ENCODE measurements around the gene F8.

The F8 gene

GRCh38 chrX:154812341-154813101 is 210.0 kb downstream of the F8 start:
- no peak for DNase-seq

GRCh38 chrX:154809939-154810665 is 212.4 kb downstream of the F8 start:
- DNase-seq, result no peak

GRCh38 chrX:154806837-154807501 is 215.6 kb downstream of the F8 start:
- no peak for DNase-seq

DNA sequence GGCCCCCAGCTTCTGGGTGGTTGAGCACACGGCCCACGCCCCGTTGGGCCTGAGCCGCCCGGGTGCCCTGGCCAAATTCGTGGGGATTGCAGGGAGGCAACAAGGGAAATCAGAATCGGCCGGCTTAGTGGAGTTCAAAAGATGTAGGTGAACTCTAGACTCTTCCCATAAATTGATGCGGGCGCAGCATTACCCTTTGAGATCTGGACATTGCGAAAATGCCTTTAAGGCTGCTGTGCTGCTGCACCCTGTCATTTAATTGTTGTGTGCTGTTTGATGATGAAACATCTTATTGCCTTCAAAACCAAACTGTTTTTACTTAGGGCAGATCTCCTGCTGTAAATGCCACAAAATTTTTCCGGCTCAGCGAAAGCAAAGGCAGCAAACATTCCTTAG is 216.8 kb downstream of the F8 start:
- no peak for DNase-seq

DNA sequence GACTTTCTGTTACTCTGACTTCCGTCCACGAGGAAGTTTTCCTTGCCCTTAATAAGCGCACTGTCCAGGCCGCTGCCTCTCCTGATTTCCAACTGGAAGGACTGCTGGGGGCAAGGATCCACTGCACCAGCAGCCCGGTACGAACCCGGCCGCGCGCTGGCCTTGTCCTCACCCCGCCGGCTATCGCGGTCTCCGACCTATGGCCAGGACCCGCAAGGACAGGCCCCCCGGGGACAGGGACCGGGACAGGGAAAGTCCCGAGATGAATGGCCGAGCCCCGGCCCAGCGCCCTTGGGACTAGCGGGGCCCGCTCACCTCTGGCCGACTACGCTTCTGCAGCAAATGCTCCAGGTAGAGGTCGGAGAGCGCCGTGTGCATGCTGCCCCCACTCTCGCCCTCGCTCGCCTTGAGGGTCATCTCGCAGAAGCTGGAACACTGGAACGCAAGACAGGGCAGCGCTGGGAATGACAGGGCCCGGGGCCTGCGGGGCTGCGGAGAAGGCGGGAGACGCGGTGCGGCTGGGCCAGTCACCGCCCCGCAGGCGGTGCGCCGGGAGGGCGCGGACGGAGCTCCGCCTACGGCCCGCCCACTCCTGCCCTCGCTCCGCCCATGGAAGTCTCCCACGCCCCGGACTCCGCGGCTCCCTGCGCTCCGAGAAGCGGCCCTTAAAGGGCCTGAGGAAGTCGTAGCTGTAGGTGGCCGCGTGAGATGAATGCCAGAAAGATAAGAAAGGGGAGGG is 217.4 kb downstream of the F8 start, which contains the start of gene MPP1:
MPP1 (minus strand) TSS at position 529 of the 739 bp plus-strand sequence; CDS start at position 417, 112 bp downstream.
- peak; percentile 72 for DNase-seq

DNA sequence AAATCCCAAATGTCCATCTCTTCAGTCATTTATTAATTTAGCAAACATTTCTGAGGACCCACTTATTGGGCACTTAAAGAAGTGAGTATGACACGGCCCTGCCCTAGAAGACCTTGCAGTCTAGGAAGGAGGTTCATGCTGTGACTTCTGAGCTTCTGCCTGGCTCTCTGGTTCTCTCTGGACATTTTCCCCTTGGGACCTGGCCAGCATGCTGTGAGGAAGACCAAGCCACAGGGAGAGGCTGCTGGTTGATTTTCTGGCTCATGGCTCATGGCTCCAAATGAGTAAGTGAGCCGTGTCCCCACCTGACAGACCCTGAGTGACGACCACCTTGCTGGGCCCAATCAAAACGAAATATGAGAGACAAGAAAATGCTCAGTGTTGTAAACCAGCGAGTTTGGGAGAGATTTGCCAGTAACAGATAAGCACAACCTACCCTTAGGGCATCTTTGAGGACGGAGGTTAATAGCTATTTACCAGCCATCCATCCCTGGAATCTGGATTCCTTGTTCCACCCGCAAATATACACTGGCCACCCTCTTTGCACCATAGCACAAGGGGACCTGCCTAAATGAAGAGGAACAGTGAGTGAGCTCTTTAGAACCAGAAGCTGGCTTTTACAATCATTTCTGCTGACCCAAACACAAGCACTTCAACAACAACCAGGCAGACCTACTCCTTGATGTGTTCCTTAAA is 218.1 kb downstream of the F8 start:
- no peak for DNase-seq

DNA sequence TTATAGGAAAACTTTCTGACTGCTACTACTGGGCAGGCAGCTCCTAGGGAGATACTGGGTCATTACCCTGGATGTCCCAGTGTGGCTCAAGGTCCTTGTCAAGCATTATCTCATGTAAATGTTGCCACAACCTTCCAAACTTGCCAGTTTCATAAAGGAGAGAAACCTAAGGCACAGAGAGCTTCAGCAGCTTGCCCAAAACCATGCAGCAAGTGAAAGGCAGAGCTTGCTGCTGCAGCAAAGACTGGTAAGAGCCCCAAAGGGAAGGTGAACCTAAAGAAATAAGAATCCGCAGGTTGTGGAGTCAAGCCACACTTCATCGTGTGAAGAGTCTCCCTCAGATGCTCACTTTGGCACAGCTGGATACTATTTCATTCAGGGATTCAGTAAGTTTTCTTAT is 219.6 kb downstream of the F8 start:
- no peak for DNase-seq

GRCh38 chrX:154800478-154801210 is 221.9 kb downstream of the F8 start:
- DNase-seq, result no peak

DNA sequence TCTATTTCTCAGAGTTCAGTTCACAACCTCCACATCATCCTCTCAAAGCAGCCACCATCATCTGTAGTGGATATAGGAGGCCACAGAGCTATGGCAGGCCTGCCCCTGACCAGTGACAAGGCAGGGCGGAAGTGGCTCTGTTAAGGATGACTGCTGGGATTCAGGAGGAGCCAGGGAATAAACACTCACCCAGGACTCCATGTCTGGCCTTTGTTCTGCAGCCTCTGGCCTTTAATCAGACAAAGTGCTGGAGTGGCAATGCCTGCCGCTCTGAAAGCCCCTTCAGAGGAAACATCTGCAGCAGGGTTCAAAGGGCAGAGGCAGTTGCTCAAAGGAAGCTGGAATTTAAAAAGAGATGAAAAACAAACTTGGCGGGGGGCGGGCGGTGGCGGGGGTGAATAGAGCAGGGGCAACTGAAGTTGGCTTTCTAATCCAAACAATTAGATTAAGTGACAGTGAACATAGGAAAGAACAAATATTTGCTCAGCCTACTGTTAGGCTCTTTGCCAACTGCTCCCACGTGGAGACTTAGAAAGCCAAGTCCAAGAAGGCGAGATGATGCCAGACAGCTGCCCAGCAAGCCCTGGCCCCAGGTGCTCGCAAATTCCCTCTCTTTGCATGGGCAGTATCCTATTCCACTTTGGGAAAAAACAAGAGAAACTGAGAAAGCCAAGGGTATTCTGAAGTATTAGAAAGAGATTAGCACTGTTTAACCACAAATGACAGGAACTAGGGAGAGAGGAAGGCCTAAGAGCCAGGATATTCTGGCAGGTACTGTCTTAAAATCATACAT is 222.8 kb downstream of the F8 start:
- no peak for DNase-seq

DNA sequence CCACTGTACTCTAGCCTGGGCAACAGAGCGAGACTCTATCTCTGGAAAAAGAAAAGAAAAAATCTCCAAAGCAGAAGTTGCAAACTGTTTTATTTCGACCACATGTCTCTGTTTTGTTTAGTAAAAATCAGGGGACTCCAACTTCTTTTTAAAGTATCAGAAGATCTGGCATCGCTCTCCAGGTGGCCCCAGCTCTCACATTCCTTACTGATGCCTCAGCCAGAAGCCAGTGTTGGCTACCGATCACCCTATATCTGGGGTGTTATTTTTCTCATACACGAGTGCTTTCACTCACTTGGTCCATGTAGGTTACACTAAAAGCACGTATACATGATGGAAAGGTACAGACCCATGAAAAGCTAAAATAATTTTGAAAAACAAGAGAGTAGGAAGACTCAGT is 225.5 kb downstream of the F8 start:
- no peak for DNase-seq

GRCh38 chrX:154795016-154795415 is 227.5 kb downstream of the F8 start:
- no peak for DNase-seq

DNA sequence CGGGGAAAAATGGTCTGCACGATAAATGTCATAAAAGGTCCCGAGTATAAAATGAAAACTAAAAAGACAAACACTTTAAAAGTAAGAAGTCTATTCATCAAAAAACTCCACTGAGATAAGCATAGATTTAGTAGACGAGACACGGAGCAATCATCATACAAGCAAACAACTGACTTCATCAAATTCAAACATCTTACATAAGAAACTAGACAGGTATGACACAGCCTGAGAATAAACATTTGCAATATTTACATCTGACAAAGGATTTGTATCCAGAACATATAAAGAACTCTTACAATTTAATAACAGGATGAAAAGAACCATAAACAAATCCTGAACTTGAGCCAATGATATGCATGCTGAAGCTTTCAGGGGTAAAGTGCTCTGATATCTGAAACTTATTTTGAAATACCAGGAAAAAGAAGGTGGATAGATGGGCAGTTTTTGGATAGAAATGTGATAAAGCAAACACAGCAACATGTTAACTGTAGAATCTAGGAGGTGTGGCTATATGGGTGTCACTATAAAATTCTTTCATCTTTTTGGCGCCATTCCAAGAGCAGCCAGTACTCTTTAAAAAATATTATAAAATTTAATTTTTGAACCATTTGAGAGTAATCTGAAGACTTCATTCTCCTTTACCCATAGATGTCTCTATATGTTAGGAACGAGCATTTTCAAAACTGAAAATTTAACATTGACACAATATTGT is 229.3 kb downstream of the F8 start:
- DNase-seq, result no peak

DNA sequence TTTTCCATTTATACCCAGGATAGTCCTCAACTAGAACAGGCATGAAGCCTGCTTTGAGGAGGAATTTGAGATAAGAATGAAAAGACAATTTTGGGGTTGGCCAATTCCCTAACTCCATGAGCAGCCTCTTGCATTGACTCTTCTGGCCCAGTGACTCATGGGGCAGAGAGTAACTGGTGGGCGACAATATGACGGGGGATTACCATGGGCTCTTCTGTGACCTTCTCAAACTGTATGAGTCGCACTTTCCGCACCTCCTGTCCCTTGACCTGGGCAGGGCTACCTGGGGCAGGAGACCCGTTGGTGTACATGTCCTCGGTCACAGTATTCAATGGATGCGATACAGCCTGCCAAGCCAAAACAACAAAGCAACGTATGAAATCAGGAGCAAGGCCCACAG is 230.6 kb downstream of the F8 start:
- DNase-seq, result no peak

- no peak for DNase-seq
These were observed 231.1 kb downstream of the F8 start for GRCh38 chrX:154791467-154791866.

Measured in activated naive CD4-positive, alpha-beta T cell treated with anti-CD3 and anti-CD28 coated beads, Interleukin-2, amount 50 U/mL, for 16 hours (primary cell).